Measurements from ENCODE around the gene TYRP1.

GRCh38 chr9:12681620-12682019 is 11.6 kb upstream of the TYRP1 start:
- TF ChIP-seq POLR2A (IDR thresholded peaks at IDR 0.05; ENCODE audit: low read length) = no peak
- TF ChIP-seq GATA1 (IDR thresholded peaks at IDR 0.05; ENCODE audit: low read depth, low read length) = no peak

Data from erythroblast (primary cell).